ENCODE data around the gene LENG8. TPM values are rescaled to one million over a fixed set of nuclear protein-coding genes. Genes with fewer than 3 reads are reported as not detected.
"Not testable (repeated sequence)": the region's sequence is repeated elsewhere in the genome, so short reads cannot be mapped to it uniquely, and the experiment has no call there.

The LENG8 gene
- total RNA-seq, 2 donors from 2014 or later, result 471 to 480 TPM

DNA sequence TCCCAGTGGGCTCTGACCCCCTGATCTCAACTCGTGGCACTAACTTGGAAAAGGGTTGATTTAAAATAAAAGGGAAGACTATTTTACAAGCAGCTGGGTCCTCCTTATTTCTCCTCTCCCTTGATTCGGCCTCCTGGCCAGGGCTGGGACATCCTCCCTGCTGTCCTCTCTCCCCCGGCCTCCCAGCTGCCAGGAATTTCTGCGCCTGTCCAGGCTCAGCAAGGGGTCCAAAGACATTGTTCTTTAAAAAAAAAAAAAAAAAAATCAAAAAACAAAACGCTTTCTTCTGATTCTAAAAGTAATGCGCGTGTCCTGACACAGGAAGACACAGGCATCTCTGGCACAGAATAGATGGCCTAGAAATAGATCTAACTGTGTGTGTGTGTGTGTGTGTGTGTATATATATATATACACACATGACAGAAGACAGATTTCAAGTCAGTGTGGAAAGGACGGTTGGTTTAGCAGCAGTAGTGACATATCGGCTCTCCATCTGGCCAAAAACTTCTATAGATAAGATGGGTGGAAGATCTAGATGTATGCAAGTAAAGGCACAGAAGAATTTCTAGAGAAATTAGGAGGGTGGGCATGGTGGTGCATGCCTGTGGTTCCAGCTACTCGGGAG lies 12.3 kb upstream of the LENG8 start:
- H3K27me3 Mint-ChIP-seq, result no peaks in the 10 kb centered on the region
- no peaks in the 10 kb centered on the region for H3K36me3 Mint-ChIP-seq (ENCODE audit: low read depth)
- H3K27ac Mint-ChIP-seq, result peak overlapping the region; percentile 56
- H3K4me1 Mint-ChIP-seq, result peaks cover 18% of the 10 kb centered on the region
- no peak for ATAC-seq
- H3K9me3 ChIP-seq (ENCODE audit: control insufficient read depth, low read length, poor library complexity, severe bottlenecking), result no peaks in the 10 kb centered on the region
- no peak overlapping the region for H3K4me3 Mint-ChIP-seq
- DNase-seq, result no peak

DNA sequence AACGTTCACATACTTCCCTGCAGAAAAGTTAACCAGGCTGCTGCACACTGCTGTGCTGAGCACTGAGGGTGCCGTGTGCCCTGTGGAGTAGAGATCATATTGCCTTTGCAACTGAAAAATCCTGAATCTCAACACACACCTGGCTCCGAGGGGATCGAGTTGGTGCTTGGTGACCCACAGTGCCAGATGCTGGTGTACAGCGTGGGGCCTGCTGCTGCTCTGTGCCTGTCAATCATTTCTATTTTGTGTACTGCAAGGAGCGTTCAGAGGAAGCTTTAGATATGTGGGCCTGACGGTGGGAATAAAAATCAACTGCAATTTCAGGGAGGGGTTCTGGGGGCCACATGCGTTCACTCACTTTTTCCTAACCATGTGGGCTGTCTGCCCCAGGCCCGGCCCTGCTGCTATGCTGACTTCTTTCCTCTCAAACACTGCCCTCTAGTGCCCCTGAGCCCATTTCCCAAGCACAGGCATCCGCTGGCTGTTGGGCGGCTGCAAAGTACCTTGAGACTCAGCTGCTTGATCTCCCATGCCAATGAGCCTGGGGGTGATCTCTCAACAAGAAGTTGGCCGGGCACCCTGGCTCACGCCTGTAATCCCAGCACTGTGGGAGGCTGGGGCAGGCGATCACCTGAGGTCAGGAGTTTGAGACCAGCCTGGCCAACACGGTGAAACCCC lies 9.7 kb upstream of the LENG8 start:
- no peaks in the 10 kb centered on the region for H3K9me3 ChIP-seq (ENCODE audit: control insufficient read depth, low read length, poor library complexity, severe bottlenecking)
- H3K36me3 Mint-ChIP-seq (ENCODE audit: low read depth), result peaks cover 4% of the 10 kb centered on the region
- peak overlapping the region; percentile 49 for H3K27ac Mint-ChIP-seq
- DNase-seq (no peak), ATAC-seq (no peak)
- H3K4me1 Mint-ChIP-seq, result peaks cover 12% of the 10 kb centered on the region
- no peaks in the 10 kb centered on the region for H3K27me3 Mint-ChIP-seq
- H3K4me3 Mint-ChIP-seq, result no peak overlapping the region

DNA sequence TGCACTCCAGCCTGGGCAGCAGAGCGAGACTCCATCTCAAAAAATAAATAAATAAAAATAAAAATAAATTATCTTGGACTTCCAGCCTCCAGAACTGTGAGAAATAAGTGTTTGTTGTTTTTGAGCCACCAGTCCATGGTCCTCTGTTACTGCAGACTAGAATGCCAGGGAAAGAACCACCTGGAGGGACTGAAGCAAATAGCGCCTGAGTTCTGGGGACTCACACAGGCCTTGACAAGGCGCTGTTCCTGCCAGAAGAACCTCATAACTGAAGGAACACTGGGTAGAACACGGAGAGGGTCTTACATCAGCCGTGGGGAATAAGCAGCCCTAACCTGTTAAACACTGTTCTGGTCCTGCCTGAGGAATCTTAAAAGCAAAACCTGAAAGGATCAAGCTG lies 8.4 kb upstream of the LENG8 start:
- Mint-ChIP-seq H3K4me1 (peaks cover 4% of the 10 kb centered on the region), H3K36me3 (ENCODE audit: low read depth) (peaks cover 4% of the 10 kb centered on the region), H3K27me3 (no peaks in the 10 kb centered on the region), H3K4me3 (no peak overlapping the region), H3K27ac (peak overlapping the region; percentile 24)
- H3K9me3 ChIP-seq (ENCODE audit: control insufficient read depth, low read length, poor library complexity, severe bottlenecking), result no peaks in the 10 kb centered on the region
- no peak for DNase-seq
- no peak for ATAC-seq

DNA sequence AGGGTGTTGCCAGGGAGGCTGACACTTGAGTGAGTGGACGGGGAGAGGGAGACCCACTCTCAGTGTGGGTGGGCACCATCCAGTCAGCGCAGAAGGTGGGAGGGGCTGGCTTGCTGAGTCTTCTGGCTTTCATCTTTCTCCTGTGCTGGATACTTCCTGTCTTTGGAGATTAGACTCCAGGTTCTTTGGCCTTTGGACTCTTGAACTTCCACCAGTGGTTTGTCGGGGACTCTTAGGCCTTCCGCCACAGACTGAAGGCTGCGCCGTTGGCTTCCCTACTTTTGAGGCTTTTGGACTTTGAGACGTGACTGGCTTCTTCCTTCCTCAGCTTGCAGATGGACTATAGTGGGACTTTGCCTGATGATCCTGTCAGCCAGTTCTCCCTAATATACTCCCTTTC lies 4.3 kb upstream of the LENG8 start:
- H3K27ac Mint-ChIP-seq, result peak overlapping the region; percentile 11
- no peaks in the 10 kb centered on the region for H3K9me3 ChIP-seq (ENCODE audit: control insufficient read depth, low read length, poor library complexity, severe bottlenecking)
- ATAC-seq (no peak), DNase-seq (no peak)
- no peak overlapping the region for H3K4me3 Mint-ChIP-seq
- peaks cover 9% of the 10 kb centered on the region for H3K36me3 Mint-ChIP-seq (ENCODE audit: low read depth)
- H3K4me1 Mint-ChIP-seq, result peaks cover 17% of the 10 kb centered on the region
- H3K27me3 Mint-ChIP-seq, result no peaks in the 10 kb centered on the region

DNA sequence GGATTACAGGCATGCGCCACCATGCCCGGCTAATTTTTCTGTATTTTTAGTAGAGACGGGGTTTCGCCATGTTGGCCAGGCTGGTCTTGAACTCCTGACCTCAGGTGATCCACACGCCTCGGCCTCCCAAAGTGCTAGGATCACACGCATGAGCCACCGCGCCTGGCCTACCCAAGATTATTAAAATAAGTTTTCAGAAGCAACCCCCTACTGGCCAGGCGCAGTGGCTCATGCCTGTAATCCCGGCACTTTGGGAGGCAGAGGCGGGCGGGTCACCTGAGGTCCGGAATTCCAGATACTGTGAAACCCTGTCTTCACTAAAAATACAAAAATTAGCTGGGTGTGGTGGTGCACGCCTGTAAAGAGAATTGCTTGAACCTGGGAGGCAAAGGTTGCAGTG lies 2.6 kb upstream of the LENG8 start:
- H3K36me3 Mint-ChIP-seq (ENCODE audit: low read depth), result peaks cover 12% of the 10 kb centered on the region
- H3K27ac Mint-ChIP-seq; H3K9me3 ChIP-seq (ENCODE audit: control insufficient read depth, low read length, poor library complexity, severe bottlenecking); H3K4me3 Mint-ChIP-seq; H3K27me3 Mint-ChIP-seq; DNase-seq; ATAC-seq: not testable (repeated sequence)
- peaks cover 33% of the 10 kb centered on the region for H3K4me1 Mint-ChIP-seq

DNA sequence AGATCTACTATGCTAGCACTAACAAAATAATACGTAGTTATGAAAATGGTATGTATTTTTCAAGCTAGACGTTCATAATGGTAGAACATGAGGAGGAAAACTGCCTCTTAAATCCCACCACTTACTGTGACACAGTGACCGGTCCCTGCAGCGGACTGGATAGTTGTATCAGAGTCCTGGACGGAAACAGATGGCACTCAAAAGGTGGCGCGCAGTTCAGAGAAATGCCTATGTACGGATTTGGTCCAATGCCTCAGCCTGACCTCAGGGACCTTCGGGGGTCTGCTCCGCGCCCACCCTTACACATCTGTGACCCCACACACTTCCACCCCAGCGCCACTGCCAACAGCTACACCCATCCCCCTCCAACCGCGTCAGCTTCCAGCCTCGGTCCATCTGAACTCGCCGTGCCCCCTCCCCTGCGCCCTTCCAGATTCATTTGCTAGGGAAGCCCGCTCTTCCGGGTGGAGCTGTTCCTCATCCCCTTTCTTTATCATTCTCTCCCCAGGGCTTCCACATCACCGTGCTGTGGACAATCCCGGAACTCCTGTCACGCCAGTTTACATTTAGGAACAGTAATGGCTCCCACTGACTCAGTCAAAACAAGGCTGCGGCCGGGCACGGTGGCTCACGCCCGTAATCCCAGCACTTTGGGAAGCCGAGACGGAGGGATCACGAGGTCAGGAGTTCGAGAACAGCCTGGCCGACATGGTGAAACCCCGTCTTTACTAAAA lies 792 bp upstream of the LENG8 start:
- no peak for DNase-seq
- Mint-ChIP-seq H3K36me3 (ENCODE audit: low read depth) (peaks cover 12% of the 10 kb centered on the region), H3K4me1 (peaks cover 37% of the 10 kb centered on the region)

DNA sequence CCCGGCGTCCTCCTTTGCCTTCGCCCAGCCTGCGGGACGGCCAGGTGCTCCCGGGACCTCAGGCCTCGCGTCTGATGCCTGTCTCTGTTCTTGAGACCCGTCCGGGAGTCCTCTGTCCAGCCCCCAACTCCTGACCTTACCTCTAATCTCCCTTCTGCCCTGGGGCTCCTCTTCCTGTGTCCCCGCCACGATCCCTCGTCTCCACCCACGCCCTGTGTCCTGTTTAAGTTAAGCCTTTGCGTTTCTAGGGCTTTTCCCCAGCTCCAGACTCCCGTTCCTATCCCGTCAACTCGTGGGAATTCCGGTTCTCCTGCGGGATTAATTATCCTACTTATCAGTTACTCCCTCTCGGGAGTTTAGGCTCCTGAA lies 686 bp downstream of the LENG8 start:
- no peak for ATAC-seq
- Mint-ChIP-seq H3K4me1 (peaks cover 37% of the 10 kb centered on the region), H3K4me3 (peak overlapping the region; percentile 100), H3K27ac (peak overlapping the region; percentile 100), H3K27me3 (no peaks in the 10 kb centered on the region), H3K36me3 (ENCODE audit: low read depth) (peaks cover 11% of the 10 kb centered on the region)
- DNase-seq, result no peak
- H3K9me3 ChIP-seq (ENCODE audit: control insufficient read depth, low read length, poor library complexity, severe bottlenecking), result no peaks in the 10 kb centered on the region

More for the DNA sequence above, 792 bp upstream of the LENG8 start:
- H3K9me3 ChIP-seq (ENCODE audit: control insufficient read depth, low read length, poor library complexity, severe bottlenecking), result no peaks in the 10 kb centered on the region
- peak; percentile 26 for ATAC-seq
- Mint-ChIP-seq H3K27me3 (no peaks in the 10 kb centered on the region), H3K4me3 (peak overlapping the region; percentile 100), H3K27ac (peak overlapping the region; percentile 100)

DNA sequence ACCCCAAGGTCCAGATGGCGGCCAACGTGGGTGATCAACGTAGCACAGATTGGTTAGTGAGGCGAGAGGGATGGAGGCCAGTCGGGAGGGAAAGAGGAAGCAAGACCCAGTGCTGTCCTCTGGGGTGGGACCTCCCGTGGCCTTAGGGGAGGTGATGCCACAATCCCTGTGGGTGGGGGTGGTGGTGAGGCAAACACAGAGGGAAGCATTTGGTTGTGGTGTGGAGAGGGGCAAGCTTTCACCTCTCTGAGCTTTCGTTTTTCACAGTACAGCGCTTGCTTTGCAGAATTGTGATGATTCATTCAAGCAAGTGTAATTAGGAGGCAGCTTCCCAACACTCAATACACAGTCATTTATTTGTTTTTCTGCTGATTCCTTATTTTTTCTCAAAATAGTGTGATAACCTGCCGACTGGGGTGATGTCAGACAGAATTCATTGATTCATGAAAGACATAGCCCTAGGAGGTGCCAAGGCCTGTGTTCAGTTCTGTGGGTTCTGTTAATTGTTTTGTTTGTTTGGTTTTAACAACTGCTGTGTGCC lies 2.4 kb downstream of the LENG8 start:
- ATAC-seq (no peak), DNase-seq (no peak)
- no peaks in the 10 kb centered on the region for H3K27me3 Mint-ChIP-seq
- H3K4me1 Mint-ChIP-seq, result peaks cover 37% of the 10 kb centered on the region
- H3K9me3 ChIP-seq (ENCODE audit: control insufficient read depth, low read length, poor library complexity, severe bottlenecking), result no peaks in the 10 kb centered on the region
- H3K4me3 Mint-ChIP-seq, result peak overlapping the region; percentile 100
- H3K27ac Mint-ChIP-seq, result peak overlapping the region; percentile 100
- H3K36me3 Mint-ChIP-seq (ENCODE audit: low read depth), result peaks cover 11% of the 10 kb centered on the region

DNA sequence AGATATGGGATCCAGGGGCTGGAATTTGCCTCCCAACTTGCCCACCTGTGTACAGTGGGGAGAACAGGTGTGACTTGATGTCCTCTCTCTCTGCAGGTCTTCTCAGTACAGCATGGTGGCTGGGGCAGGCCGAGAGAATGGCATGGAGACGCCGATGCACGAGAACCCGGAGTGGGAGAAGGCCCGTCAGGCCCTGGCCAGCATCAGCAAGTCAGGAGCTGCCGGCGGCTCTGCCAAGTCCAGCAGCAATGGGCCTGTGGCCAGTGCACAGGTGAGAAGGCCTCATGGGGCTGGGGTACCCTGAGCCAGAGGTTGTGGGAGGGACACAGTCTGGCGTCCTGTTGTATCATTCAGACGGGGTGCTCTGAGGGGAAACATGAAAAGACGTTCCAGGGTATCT lies 3.0 kb downstream of the LENG8 start:
- no peaks in the 10 kb centered on the region for H3K9me3 ChIP-seq (ENCODE audit: control insufficient read depth, low read length, poor library complexity, severe bottlenecking)
- H3K4me1 Mint-ChIP-seq, result peaks cover 37% of the 10 kb centered on the region
- ATAC-seq (no peak), DNase-seq (no peak)
- no peaks in the 10 kb centered on the region for H3K27me3 Mint-ChIP-seq
- peak overlapping the region; percentile 100 for H3K27ac Mint-ChIP-seq
- H3K36me3 Mint-ChIP-seq (ENCODE audit: low read depth), result peaks cover 11% of the 10 kb centered on the region
- H3K4me3 Mint-ChIP-seq, result no peak overlapping the region

DNA sequence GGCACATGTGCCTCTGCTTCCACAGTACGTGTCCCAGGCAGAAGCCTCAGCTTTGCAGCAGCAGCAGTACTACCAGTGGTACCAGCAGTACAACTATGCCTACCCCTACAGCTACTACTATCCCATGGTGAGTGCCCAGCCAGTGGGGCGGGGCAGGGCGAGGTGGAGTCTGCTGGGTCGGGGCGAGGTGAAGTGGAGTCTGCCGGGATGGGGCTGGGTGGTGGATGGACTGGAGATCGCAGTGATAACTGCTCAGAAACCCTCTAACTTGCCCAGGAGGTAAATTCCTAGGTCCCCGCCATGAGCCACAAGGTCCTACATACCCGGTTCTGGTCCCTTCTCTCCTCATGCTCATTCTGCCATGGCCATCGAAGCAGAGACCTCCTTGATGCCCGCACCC lies 3.6 kb downstream of the LENG8 start:
- no peak for ATAC-seq
- no peaks in the 10 kb centered on the region for H3K9me3 ChIP-seq (ENCODE audit: control insufficient read depth, low read length, poor library complexity, severe bottlenecking)
- Mint-ChIP-seq H3K27me3 (no peaks in the 10 kb centered on the region), H3K4me1 (peaks cover 34% of the 10 kb centered on the region), H3K27ac (no peak overlapping the region), H3K4me3 (no peak overlapping the region), H3K36me3 (ENCODE audit: low read depth) (peaks cover 11% of the 10 kb centered on the region)
- DNase-seq, result no peak

DNA sequence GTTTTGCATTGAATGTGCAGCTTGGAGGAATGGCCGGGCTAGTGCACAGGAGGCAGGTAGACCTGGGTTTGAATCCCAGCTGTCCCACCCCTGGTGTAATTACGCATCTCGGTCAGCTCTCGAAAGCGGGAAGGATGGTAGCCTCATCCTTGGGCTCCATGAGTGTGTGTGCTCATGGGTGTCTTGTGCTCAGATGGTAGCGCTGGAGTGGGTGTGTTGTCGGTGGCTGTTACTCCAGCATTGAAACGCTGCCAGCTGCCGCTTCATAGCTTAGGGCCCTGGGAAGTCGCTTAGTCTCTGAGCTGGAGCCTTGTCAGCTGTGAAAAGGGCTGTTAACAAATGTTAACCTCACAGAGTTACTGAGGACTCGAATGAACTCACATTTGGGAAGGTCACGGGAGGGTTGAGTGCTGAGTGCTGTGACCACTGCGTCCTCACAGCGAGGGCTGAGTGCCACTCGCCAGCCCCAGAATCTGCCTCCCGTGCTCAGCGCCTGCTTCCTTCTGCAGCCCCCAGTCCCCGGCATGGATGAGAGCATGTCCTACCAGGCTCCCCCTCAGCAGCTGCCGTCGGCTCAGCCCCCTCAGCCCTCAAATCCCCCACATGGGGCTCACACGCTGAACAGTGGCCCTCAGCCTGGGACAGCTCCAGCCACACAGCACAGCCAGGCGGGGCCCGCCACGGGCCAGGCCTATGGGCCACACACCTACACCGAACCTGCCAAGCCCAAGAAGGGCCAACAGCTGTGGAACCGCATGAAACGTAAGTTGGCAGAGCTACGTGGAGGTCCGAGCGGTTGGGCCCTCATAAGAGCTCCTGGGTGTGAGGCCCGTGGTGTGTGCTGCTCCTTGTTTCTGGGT lies 5.2 kb downstream of the LENG8 start:
- DNase-seq (no peak), ATAC-seq (no peak)
- peak overlapping the region; percentile 21 for H3K4me3 Mint-ChIP-seq
- H3K4me1 Mint-ChIP-seq, result peaks cover 37% of the 10 kb centered on the region
- no peaks in the 10 kb centered on the region for H3K27me3 Mint-ChIP-seq
- no peaks in the 10 kb centered on the region for H3K9me3 ChIP-seq (ENCODE audit: control insufficient read depth, low read length, poor library complexity, severe bottlenecking)
- H3K27ac Mint-ChIP-seq, result peak overlapping the region; percentile 74
- H3K36me3 Mint-ChIP-seq (ENCODE audit: low read depth), result peaks cover 14% of the 10 kb centered on the region

DNA sequence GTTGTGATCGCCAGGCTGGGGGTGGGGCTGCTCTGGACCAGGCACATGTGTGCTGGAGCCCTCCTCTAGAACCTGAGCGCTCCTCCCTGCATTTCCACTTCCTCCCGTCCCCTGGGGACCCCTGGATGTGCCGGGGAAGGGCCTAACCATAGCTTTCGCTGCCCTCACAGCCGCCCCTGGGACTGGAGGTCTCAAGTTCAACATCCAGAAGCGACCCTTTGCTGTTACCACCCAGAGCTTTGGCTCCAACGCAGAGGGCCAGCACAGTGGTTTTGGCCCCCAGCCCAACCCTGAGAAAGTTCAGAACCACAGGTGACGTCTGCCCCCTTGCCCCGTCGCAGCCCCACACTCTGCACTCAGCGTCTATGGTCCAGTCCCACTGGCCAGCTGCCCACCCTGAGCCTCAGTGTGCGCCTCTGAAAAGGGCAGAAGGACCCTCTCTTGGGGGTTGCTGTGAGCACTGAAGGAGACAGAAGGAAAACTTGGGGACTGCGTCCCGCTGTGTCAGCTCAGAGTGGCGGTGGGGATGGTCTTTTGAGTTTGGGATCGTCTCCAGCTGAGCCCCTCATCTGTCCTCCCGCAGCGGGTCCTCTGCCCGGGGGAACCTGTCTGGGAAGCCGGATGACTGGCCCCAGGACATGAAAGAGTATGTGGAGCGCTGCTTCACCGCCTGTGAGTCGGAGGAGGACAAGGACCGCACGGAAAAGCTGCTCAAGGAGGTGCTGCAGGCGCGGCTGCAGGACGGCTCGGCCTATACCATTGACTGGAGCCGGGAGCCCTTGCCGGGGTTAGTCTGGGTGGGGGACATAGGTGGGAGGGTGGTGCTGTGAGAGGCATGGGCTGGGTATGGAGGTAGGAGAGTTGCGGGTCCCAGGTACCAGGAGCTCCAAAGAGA lies 6.0 kb downstream of the LENG8 start:
- ATAC-seq (no peak), DNase-seq (no peak)
- Mint-ChIP-seq H3K4me3 (peak overlapping the region; percentile 53), H3K27me3 (no peaks in the 10 kb centered on the region), H3K36me3 (ENCODE audit: low read depth) (peaks cover 16% of the 10 kb centered on the region), H3K4me1 (peaks cover 37% of the 10 kb centered on the region), H3K27ac (peak overlapping the region; percentile 74)
- H3K9me3 ChIP-seq (ENCODE audit: control insufficient read depth, low read length, poor library complexity, severe bottlenecking), result no peaks in the 10 kb centered on the region
